ENCODE data around the gene ADAT1.
"Not testable (repeated sequence)": the region's sequence is repeated elsewhere in the genome, so short reads cannot be mapped to it uniquely, and the experiment has no call there.

The ADAT1 gene

GRCh38 chr16:75620326-75621169 lies 2.5 kb downstream of the ADAT1 start:
- no peak for DNase-seq

- DNase-seq, result no peak
These were observed 4.3 kb downstream of the ADAT1 start for GRCh38 chr16:75618780-75619179.

- DNase-seq, result no peak
These were observed 6.0 kb downstream of the ADAT1 start for GRCh38 chr16:75617121-75617520.

GRCh38 chr16:75616521-75617010 lies 6.5 kb downstream of the ADAT1 start:
- DNase-seq, result no peak

DNA sequence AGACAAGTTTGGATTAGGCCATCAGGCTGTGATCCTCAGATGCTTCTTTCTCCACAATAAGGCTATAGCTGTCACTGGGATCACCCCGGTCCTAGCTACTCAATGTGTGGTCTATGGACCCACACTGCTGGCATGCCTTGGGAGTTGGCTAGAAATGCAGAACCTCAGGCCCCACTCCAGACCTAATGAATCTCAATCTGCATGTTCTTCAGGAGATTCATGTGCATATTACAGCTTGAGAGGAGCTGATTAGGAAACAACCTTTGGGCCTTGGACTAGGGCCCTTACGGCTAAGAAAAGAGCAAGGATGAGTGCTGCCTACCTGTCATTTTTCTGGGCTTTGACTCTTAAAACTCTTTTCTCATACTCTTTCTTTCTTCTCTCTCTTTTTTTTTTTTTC lies 7.5 kb downstream of the ADAT1 start:
- no peak for DNase-seq

DNA sequence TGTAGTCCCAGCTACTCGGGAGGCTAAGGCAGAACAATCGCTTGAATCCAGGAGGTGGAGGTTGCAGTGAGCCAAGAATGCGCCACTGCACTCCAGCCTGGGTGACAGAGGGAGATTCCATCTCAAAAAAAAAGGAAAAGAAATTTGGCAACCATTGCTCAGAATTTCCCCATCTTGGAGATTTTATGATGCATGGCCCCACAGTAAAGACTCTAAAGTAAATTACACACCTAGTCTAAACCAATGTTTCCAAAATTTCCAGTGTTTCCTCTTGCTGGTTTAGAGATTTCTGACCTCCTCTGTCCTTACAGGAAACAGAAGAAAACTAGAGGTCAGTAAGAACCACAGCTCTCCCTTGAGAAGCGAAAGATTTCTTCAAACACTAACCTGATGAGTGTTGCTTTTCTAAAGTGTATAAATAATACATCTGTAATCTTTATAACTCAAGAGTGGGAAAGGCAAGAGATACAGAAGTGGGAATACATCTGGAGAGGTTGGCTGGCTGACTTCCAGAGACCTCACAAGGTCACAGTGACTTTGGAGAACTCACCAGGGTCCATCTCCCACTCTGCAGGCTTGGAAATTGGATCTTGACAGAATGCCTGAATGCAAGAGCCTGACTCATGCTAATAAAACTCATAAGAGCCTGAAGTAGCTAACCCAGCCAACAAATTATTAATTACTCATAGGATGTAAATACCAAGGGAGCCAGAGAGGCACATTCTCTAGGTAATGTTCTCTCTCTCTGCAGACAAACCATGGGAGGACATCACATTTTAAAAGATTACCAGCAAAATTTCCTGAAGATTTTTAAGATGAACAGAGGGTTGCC lies 8.8 kb downstream of the ADAT1 start:
- no peak for DNase-seq

DNA sequence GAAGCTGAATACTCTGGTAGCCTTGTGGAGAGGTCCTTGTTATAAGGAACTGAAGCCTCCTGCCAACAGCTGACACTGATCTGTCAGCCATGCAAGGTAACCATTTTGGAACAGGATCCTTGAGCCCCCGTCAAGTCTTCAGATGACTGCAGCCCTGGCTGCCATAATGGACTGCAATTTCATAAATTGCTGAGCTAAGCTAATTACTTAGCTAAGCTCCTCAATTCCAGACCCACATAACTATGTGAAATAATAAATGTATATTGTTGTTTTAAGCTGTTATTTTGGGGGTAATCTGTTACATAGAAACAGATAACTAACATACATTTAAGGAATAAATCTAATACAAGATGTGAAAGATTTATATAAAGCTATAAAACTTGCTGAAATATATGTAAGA lies 16.6 kb downstream of the ADAT1 start:
- DNase-seq, result no peak

DNA sequence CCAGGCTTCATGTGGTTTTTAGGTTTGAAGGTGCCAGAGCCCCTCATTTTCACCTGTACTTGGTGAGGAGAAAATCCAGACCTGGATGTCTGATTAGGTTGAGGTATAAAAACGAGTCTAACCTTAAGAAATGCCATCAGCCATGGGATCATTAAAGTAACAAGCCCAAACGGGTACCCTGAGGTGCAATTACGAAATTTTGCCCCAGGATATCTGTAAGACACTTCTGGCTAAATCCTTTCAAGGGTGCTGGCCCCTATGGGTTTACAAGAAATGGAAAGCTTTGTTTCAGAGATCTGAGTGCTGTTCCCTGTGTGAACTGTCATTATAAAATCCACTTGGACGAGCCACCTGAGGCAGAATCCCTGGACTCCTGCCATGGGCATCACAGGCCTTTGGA lies 19.8 kb downstream of the ADAT1 start:
- DNase-seq, result no peak

GRCh38 chr16:75599452-75600277 lies 23.4 kb downstream of the ADAT1 start:
- no peak for DNase-seq

GRCh38 chr16:75593825-75594820 lies 29.0 kb downstream of the ADAT1 start:
- DNase-seq, result no peak

DNA sequence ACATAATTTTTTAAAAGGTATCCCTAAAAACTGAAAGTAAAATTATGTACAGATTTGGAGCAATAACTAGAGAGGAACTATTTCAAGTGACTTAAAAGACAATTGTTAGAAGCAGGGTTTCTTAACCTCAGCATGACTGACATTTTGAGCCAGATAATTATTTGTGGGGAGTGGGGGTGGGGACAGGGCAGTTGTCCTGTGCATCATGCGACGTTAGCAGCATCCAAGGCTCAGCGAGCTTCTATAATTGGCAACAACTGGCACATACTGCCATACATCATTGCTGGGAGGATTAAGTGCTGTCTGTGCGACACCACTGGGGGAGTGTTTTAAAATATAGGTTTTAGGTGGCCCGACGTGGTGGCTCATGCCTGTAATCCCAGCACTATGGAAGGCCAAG lies 29.8 kb downstream of the ADAT1 start:
- DNase-seq, result no peak

DNA sequence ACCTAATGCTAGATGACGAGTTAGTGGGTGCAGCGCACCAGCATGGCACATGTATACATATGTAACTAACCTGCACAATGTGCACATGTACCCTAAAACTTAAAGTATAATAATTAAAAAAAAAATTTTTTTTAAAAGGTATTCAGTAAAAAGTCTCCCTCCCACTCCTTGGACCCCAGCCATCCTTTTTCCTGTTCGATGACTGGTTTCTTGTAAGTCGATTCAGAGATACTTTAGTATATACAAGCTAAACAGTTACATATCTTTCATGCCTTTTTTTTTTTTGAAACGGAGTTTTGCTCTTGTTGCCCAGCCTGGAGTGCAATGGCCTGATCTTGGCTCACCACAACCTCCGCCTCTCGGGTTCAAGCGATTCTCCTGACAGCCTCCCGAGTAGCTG lies 31.2 kb downstream of the ADAT1 start:
- DNase-seq, result not testable (repeated sequence)

DNA sequence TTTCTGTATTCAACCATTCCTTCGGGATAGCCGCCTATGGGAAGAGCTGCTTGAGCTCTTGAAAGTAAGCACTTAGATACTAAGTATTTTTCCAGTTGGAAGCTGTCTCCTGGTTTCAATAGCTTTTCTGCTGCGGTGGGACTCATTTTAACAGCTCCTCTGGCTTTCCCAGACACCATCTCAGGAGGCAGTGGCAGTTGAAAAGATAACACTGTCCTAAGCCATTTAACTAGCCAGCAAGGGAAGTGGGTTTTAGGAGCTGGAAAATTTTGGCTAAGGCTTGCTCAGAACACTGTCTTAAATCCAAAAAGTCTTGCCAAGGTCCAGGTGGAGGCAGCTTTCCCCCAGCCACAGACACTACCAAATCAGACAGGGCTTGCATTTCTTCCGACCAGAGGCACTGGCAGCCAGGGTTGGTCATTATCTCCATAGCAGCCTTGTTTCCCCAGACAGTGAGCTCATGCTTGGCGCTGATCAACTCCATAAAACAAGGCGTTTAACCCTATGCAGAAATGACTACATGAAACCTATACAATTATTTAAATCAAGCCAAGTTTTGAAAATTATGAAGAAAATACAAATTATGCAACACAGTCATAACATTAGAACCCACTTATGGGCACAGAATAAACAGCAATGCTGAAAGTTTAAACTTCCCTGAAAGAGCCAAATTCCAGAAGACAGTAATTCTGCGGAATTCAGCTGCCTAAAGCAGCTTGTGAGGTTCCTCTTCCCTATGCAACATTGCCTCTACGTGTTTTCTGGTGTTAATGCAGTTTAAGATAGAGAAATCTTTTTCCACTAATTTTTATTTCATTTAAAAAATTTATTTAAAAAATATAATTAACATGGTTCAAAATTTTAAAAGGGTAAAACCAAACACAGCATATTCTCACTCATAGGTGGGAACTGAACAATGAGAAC lies 31.9 kb downstream of the ADAT1 start:
- DNase-seq, result no peak

GRCh38 chr16:75589306-75589705 lies 33.8 kb downstream of the ADAT1 start:
- DNase-seq, result no peak

GRCh38 chr16:75588716-75589115 lies 34.4 kb downstream of the ADAT1 start:
- DNase-seq, result no peak

DNA sequence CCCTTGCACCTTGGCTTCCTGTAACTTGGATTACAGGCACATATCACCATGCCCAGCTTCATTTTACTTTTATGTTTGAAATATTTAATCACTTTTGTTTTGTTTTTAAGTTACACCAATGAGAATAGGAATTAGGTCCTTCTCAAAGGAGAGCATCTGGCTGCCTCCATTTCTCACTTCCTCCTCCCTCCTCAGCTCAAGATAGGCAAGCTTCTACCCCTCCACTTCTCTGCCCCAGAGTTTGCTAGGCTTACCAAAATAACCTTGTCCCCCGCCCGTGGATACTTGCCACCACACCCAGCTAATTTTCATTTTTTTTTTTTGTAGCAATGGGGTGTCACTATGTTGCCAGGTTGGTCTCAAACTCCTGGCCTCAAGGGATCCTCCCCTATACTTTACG lies 39.0 kb downstream of the ADAT1 start:
- DNase-seq, result no peak

DNA sequence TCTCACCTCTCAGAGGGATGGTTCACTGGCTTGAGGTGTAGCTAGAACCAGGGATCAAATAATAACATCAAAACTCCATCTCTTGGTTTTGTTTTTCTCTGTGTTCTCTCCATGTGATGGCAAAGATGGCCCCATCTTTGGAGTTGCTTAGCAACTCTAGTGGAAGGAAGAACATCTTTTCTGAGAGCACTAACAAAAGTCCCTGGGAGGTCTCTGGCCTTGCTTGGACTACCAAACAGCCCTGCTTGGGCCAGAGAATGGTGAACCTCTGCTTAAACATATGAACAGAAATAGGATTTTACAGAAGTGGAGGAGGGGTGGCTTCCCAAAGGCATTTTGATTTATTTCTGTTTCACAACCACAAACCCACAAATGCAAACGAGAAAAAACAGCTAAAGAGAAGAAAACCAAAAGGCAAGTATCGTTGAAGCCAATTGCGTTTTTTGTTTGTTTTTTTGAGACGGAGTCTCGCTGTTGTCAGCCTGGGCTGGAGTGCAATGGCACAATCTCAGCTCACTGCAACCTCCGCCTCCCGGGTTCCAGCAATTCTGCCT lies 43.7 kb downstream of the ADAT1 start:
- no peak for DNase-seq

DNA sequence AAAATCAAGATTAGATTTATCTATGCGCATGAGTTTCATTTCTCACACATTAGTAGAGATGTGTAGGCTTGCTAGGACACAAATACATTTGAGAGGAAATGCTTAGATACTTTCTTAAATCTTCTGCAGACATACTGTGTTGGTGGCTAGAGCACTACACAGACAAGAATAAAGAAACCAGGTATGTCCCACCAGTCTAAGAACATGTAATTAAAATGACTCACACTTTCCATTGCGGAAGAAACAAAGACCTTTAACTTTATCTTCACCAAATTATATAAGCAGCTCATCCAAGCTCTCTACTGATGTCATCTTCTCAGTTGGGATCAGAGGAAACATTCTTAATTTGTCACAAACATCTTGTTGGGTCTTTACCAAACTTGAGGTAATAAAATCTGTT lies 44.4 kb downstream of the ADAT1 start:
- no peak for DNase-seq

GRCh38 chr16:75578212-75578611 lies 44.9 kb downstream of the ADAT1 start:
- DNase-seq, result no peak

DNA sequence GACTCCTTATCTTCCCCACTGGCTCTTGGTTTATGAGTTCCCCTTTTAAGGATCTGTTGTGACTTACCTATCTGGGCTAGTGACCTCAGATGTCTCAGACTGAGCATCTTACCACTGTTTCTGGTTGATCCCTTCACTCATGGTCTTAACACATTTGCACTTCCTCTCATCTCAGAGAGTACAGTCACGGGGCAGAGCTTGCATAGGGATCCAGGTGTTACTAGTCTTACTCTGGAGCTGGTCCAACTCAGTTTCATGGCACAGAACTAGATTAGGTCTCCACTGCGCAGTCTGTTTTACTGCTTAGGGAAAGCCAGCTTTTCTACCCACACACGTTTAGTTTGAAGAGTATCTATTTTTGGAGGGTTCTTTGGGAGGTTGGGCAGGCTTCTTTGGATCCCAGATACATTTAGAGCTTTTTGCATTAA lies 46.7 kb downstream of the ADAT1 start:
- no peak for DNase-seq
